GM19193 (cell line): ENCODE data around the gene ZNF280C.

Experiments
- POLR2A ChIP-seq: IDR thresholded peaks from 4 replicates; pipeline ENCODE4 v1.6.1; 2011; ENCODE audit not compliant: insufficient read depth, insufficient read length; ENCODE audit errors: extremely low read depth

ZNF280C gene

GRCh38 chrX:130172127-130172845 is 96.4 kb downstream of the ZNF280C start:
- no peak for TF ChIP-seq POLR2A

GRCh38 chrX:130171446-130172126 is 97.1 kb downstream of the ZNF280C start, which contains the start of gene RAB33A:
TSS of gene RAB33A (plus strand) at chrX:130171962. CDS start at chrX:130172063, 101 bp downstream.
- TF ChIP-seq POLR2A, result peak; percentile 39

GRCh38 chrX:130170752-130171445 is 97.8 kb downstream of the ZNF280C start:
- TF ChIP-seq POLR2A, result peak; percentile 30

GRCh38 chrX:130167040-130167439 is 101.7 kb downstream of the ZNF280C start:
- no peak for TF ChIP-seq POLR2A

GRCh38 chrX:130166503-130166777 is 102.3 kb downstream of the ZNF280C start:
- TF ChIP-seq POLR2A, result no peak

GRCh38 chrX:130165703-130166502 is 102.8 kb downstream of the ZNF280C start, which contains the start of gene AIFM1:
TSS of gene AIFM1 (minus strand) at chrX:130165841. CDS start at chrX:130165656, 185 bp downstream.
- TF ChIP-seq POLR2A, result peak; percentile 88

GRCh38 chrX:130165181-130165702 is 103.5 kb downstream of the ZNF280C start:
- no peak for TF ChIP-seq POLR2A

- no peak for TF ChIP-seq POLR2A
Observed at GRCh38 chrX:130163398-130163797, 105.3 kb downstream of the ZNF280C start.

GRCh38 chrX:130162094-130162735 is 106.5 kb downstream of the ZNF280C start:
- TF ChIP-seq POLR2A, result no peak

GRCh38 chrX:130159776-130160175 is 108.9 kb downstream of the ZNF280C start:
- no peak for TF ChIP-seq POLR2A

GRCh38 chrX:130158311-130158710 is 110.4 kb downstream of the ZNF280C start:
- TF ChIP-seq POLR2A, result no peak

- TF ChIP-seq POLR2A, result no peak
Observed at GRCh38 chrX:130155564-130155963, 113.1 kb downstream of the ZNF280C start.
